GM18499 (cell line): Measurements from ENCODE around the gene GON7.
A peak's percentile ranks its signal among the peaks of the same experiment; 100 is the strongest.
"Not testable (repeated sequence)": the region's sequence is repeated elsewhere in the genome, so short reads cannot be mapped to it uniquely, and the experiment has no call there.

Experiments used
- ATAC-seq: cut with Tn5 transposase; IDR thresholded peaks from one replicate; pipeline ENCODE4 v1.9.1; 2021; ENCODE audit warnings: moderate number of reproducible peaks; ENCODE audit not compliant: insufficient read depth, unreplicated experiment

GON7 gene

GRCh38 chr14:93201155-93201704, 5.6 kb downstream of the GON7 start:
- ATAC-seq: no peak

GRCh38 chr14:93200553-93200952, 6.3 kb downstream of the GON7 start:
- ATAC-seq: no peak

- ATAC-seq: no peak
These were observed 7.8 kb downstream of the GON7 start for GRCh38 chr14:93199031-93199430.

- no peak for ATAC-seq
These were observed 11.4 kb downstream of the GON7 start for GRCh38 chr14:93195316-93195999.

GRCh38 chr14:93186956-93187355, 19.9 kb downstream of the GON7 start:
- ATAC-seq: no peak

- no peak for ATAC-seq
These were observed 20.4 kb downstream of the GON7 start for GRCh38 chr14:93186466-93186865.

GRCh38 chr14:93185349-93185720, 21.5 kb downstream of the GON7 start:
- ATAC-seq: no peak

- peak; percentile 70 for ATAC-seq
These were observed 22.2 kb downstream of the GON7 start, which contains the start of the genes LYSET and MOAP1 for GRCh38 chr14:93184391-93185348. TSS of gene LYSET (plus strand) at chr14:93185317. CDS start at chr14:93185406, 89 bp downstream. TSS of gene MOAP1 (minus strand) at chr14:93184897. CDS start at chr14:93184242, 655 bp downstream.

GRCh38 chr14:93183596-93184317, 23.1 kb downstream of the GON7 start:
- no peak for ATAC-seq

- ATAC-seq: no peak
These were observed 31.4 kb downstream of the GON7 start for GRCh38 chr14:93175492-93175891.

GRCh38 chr14:93174731-93175130, 32.1 kb downstream of the GON7 start:
- not testable (repeated sequence) for ATAC-seq

GRCh38 chr14:93173943-93174395, 32.9 kb downstream of the GON7 start:
- no peak for ATAC-seq

- no peak for ATAC-seq
These were observed 35.5 kb downstream of the GON7 start for GRCh38 chr14:93171376-93171775.

- ATAC-seq: not testable (repeated sequence)
These were observed 36.7 kb downstream of the GON7 start for GRCh38 chr14:93170141-93170540.

- not testable (repeated sequence) for ATAC-seq
These were observed 37.2 kb downstream of the GON7 start for GRCh38 chr14:93169619-93170018.

- ATAC-seq: not testable (repeated sequence)
These were observed 38.3 kb downstream of the GON7 start for GRCh38 chr14:93168610-93169009.

GRCh38 chr14:93165271-93166265, 41.3 kb downstream of the GON7 start:
- ATAC-seq: not testable (repeated sequence)

GRCh38 chr14:93163564-93163963, 43.3 kb downstream of the GON7 start:
- no peak for ATAC-seq

- no peak for ATAC-seq
These were observed 45.4 kb downstream of the GON7 start for GRCh38 chr14:93161411-93161940.
